Measurements from ENCODE around the gene ALPP.
"Not testable (repeated sequence)": the region's sequence is repeated elsewhere in the genome, so short reads cannot be mapped to it uniquely, and the experiment has no call there.

The ALPP gene

DNA sequence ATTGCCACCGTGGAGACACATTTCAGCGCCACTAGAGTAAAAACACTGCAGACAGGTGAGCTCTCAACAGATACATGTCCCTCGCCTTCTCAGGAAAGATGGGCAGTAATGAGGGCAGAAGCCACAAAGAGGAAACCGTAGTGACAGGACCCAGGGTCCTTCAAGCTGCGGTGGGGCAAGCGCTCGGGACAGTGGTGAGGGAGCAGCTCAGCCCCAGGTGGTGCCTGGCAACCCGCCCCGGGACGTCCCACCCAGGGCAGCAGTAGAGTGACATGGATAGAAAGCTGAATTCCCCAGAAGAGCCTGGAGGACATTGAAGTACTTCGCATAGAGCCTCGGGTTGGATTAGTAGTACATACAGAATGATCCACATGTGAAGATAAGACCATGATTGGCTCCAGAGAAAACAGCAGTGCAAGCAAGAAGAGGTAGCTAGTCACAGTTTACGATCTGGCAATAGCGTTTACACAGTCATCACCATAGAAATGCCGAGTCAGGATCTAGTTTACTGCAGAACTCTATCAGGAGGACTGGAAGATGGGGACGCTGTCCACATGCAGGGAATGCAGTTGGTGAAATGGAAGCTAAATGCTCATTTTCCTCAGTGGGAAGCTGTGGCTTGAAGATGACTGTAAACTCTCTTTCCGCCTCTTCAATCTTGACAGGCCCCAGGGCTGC is 37.4 kb upstream of the ALPP start:
- no peak for DNase-seq (ENCODE audit: low spot score)

DNA sequence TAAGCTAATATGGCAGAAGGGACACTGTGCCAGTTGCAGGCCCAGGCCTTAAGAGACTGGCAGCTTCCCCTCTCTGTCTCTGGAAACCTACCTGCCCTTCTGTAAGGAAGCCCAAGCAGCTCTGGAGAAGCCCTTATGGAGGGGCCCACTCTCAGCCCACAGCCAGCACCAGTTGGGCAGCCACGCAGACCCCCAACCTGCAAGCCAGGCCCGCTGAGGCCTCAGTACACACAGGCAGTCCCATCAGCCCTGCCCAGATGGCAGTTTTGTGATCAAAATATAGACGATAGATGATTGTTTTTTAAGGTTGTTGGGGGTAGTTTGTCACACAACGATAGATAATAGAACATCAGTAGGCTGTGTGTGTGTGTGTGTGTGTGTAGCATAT is 36.8 kb upstream of the ALPP start:
- DNase-seq (ENCODE audit: low spot score), result no peak

DNA sequence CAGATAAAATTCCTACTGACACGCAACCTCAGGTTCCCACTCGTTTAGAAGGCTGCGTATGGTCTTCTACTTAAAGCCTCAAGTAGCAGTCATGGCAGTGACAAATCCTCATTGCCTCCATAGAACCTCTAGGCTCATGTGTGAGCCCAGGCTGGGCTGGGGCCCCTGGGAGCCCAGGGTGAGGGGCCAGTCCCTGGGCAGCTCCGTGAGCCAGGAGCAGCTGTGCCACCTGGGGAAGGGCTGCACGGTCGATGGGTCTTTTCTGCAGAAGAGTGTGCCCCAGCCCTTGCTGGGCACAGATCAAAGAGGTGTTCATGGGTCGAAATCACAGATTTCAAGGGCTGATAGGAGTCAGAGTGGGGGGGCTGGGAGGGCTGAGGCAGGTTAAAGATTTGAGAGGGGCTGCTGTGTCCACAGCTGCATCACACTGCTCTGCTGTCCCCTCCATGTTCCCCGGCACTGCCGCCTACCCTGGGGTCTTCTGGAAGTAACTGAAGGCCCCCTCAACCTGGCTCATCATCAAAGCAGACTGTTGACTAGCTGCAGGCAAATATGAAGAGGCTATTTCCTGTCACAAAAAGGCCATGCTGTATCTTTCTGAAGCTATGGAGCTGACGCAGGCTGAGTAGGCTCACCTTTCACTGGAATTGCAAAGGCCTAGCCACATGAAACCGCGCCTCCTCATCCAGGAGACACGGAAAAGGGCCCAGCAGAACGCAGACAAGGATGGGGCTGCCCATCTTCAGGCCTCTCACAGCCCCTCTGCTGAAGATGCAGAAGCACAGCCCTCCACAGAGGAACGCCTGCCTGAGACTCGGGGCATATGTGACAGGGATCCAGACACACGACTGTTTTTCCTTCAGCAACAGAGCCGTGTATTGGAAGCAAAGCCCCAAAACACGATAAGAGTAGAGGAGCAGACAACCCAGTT is 35.7 kb upstream of the ALPP start:
- no peak for DNase-seq (ENCODE audit: low spot score)

DNA sequence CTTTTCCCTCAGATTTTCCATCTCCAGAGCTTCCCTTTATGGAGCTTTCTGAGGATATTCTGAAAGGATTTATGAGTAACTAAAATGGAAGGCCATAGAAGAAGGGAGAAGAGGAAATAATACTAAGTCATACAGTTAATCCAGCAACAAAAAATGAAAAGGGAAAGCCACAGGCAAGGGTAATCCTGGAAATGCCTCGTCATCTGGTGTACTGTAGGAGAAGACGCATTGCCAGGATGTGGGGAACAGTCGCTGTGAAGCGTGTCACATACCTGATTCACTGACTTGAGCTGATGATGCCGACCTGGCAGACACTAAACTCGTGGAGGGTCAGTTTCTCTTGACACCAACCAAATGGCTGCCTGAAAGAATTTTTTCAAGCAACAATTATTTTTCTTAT is 34.7 kb upstream of the ALPP start:
- no peak for DNase-seq (ENCODE audit: low spot score)

DNA sequence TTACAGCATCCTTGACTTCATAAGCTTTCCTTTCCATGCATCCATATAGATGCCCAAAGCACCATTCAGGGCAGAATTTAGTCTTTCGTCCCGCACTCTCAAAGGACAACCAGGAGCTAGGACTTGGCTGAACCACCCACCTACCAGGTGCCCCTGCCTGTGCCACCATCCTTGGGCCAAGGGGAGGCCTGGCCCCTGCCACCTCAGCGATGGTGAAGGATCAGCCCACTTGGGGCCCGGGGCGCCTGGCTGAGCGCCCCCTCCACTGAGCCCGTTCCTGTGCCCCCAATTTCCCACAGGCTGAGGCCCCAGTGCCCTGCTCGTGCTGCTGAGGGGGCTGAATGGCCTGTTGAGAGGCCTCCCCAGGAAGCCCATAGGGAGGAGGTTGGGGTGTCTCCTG is 33.3 kb upstream of the ALPP start:
- DNase-seq (ENCODE audit: low spot score), result no peak

DNA sequence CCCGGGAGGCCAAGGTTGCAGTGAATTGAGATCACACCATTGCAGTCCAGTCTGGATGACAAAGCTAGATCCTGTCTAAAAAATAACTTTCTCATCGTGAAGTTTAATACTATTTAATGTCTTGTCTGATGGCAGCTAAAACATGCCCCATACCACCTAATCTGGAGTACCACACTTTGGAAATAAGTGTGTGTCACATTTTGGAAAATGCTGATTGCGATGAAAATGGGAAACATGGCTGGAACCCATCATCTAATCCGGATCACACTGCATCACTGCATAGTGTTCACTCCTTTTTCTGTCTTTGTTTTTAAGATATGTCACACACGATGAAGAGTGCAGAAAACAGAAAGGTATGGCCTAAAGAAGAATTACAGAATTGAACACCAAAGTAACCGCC is 31.2 kb upstream of the ALPP start:
- no peak for DNase-seq (ENCODE audit: low spot score)

DNA sequence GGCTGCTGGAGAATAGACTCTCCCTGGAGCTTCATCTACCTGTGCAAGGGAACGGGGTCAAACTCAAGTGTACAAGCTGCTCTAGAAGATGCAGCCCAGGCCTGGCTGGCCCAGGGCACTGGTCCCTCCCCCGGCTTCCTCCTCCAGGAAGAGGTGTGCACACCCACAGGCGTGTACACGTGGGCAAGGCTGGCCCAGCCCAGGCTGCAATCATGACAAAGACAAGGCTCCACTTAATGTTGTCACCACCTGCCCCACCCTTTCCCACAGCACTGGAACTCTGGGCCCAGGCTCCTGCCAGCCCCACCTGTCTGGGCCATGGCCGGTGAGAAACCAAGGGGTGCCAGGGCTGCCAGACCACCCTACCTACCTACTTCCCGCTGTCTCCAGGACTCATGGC is 29.6 kb upstream of the ALPP start:
- no peak for DNase-seq (ENCODE audit: low spot score)

DNA sequence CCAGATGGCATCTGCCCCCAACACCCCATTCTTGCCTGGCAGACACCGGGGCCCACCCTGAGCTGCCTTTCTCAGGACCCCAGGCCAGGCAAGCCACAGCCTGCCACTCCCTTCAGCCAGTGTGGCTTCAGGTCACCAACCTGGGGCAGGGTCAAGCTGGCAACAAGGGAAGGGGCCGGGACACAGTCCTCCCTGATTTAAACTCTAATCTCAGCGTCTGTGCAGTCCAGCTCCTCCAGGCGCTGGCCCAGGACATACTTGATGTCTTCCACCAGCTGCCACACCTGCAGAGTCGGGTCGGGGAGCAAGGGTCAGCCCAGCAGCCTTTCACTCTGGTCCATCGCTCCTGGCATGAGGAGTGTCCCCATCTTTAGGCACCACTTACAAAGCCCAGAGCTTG is 29.0 kb upstream of the ALPP start:
- no peak for DNase-seq (ENCODE audit: low spot score)

DNA sequence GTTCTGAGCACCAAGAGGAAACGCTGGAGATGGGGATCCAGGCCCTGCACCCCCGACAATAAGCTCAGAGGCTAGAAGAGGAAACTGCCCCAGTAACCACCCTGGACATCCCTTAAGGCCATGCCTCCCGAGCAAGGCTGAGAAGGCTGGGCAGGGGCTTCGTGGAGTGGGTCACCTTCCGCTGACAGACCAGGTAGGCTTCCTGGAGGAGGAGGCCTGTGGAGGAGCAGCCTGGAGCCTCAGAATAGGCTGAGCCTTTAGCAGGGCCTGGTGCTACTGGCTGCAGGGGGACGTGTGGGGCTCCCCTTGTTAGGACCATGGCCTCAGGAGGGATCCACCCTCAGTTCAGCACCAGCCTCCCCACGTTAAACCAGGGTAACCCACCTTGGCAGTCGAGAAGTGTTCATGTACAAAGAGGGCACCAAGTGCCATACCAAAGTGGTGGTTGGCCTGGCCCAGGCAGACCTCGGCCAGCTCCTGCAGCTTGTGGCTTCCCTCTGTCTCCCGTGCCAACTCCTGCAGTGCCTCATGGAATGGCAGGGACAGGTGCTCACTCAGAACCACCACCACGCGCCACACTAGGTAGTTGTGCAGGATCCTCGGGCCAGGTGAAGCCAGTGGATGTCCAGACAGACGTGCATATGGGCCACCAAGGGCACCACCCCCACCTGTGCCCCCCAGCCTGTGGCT is 28.5 kb upstream of the ALPP start:
- DNase-seq (ENCODE audit: low spot score), result no peak

DNA sequence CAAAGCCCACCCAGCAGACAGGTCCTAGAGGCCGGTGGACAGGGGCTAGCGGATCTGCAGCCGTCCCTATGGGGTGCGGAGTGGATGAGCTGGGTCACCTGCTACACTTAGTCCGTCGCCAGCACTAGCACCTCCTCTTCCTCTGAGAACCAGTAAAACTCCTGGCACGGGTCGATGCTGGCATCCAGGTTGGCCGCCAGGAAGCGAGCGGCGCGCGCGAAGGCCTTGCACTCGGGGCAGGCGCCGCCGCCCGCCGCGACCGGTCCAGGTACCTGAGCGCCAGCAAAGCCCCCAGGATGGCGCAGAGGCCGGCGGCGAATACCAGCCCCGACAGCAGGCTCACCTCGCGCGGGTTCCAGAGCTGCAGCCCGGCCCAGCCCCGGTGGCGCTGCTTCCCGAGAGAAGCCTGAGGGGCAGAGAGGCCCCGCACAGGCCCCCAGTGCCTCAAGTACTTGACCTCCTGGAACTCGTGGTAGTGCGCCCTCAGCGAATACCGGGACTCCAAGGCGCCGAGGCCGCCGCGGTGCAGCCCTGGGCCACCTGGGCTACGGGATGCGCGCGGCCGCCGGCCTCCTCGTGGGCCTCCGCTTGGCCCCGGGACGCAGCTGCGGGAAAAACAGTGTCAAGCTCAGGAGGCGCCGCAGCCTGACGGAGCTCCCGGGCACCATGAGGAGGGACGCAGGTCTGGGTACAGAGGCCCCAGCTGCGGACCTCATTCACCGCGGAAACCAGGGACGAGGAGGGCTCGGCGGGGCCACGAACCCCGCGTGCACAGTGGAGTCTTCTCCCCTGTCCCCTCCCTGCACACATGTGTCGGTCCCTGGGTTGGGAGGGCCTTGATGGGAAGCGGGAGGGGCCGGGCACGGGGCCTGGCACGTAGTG is 27.5 kb upstream of the ALPP start:
- no peak for DNase-seq (ENCODE audit: low spot score)

DNA sequence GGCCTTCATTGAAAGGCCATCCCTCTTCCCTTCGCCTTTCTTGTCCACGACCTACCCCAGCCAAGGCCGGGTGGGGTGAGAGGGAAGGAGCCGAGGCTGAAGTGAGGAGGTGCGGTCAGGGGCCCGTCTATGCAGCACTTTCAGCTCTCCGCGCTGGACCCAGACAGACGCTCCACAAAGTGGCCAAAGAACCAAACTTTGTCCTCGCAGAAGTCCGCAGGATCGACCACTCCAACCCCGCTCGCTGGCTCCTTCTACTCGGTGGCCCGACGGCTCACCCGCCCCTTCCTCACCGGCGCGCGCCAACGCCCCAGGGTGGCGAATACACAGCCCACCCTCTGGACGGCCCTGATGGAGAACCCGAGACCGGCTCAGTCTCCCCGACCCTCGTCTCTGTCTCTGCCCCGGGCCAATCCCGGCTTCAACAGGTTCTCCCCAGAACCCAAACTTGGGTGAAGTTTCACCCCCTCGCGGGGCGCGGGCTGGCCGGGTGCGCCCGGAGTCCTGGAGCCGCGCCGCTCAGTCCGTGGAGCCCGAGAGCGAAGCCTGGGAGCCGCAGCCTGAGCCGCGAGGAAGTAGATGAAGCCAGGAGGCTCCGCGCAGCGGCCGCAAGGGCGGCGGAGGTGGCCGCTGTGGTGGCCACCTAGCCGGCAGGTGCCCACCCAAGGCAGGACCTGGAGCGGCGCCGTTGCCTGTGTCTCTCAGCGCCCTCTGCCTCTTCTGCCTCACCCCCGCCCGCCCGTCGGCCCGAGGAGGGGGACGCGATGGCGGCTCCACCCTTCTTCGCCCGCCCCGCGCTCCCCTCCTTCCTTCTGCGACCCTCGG is 26.7 kb upstream of the ALPP start:
- DNase-seq (ENCODE audit: low spot score), result no peak

DNA sequence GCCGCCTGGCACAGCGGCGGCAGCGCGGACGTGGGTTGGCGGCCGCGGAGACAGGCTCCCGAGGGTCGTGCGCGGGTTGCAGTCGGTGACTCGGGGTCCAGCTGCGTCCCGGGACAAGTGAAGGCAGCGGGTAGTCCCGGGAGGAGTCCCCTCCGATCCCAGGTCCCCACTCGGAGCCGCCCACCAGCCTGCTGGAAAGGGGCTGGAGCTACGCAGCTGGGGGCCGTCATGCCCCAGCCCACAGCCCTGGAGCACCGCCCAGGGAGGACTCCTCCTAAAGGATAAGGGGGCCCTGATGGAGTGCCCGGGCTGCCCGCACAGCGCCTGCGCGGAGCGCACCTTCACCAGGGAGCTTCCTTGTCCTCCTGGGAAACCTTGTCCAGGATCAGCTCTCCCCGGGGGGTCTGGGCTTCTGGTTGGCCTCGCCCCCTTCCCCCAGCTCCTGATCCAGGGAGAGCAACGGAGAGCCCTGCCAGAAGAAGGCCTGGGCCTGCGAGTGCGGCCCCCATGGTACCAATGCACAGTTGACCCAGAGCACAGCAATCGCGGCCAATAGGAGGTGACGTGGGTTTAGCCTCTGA is 25.9 kb upstream of the ALPP start:
- no peak for DNase-seq (ENCODE audit: low spot score)

DNA sequence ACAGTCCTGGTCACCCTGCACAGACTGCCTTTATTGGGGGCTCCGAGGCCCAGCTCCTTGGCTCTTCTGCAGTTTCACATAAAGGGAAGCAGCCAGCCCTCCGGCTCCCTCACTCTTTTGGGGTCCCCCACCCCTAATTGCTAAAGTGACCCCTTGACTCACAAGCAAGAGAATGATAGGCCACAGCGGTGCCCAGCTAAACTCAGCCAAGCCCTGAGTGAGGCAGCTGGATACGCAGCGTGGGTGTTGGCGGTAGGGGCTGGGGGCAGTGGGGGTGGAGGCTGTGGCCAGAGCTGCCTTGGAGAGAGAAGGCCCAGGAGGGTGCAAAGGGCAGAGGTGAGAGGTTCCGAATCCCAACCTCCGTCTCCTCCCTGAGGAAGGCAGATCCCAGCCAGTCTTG is 25.5 kb upstream of the ALPP start:
- no peak for DNase-seq (ENCODE audit: low spot score)

DNA sequence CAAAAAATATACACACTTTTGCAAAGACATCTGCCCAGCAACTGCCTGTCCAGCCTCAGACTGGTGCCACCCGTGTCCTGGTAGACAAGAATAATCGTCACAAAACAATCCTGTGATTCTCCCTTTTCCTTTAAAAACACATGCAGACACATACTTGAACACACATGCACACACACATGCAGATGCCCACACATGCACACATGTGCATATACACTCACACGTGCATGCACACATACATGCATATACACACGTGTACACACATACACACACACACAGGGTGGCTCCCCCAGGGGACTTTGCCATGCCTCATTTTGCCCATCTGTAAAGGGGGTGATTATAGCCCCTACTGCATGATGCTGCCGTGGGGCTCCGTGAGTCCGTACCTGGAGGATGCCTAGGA is 24.9 kb upstream of the ALPP start:
- DNase-seq (ENCODE audit: low spot score), result no peak

DNA sequence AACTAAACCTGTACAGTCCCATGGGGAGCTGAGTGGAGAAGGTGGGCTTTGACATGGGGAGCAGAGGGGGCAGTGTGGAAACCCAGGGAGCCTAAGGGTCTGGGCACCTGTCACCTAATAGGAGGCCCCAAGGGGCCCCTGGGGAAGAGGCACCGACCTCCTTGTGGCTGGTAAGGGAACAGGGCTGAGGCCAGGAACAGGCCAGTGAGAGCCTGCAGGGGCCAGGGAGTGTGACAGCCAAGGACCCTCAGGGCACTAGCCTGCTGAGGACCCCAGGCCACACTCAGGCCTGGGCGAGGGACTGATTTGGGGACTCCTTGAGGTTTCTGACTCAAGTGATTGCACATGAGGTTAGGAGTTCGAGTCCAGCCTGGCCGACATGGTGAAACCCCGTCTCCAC is 24.5 kb upstream of the ALPP start:
- no peak for DNase-seq (ENCODE audit: low spot score)

DNA sequence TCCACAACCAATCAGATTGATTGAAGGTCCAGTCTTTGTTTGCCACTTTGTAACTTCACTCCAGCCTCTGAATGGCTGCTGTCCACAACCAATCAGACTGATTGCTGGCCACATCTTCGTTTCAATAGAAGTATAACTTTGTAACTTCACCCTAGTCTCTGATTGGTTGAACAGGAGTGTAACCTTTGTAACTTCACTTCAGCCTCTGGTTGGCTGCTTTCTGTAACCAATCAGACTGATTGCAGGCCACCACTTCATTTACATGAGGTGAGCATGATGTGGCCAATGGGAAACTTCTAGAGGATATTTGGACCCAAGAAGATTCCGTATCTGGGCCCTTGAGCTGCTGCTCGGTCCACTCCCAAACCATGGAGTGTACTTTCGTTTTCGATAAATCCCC is 16.9 kb upstream of the ALPP start:
- DNase-seq (ENCODE audit: low spot score), result no peak

DNA sequence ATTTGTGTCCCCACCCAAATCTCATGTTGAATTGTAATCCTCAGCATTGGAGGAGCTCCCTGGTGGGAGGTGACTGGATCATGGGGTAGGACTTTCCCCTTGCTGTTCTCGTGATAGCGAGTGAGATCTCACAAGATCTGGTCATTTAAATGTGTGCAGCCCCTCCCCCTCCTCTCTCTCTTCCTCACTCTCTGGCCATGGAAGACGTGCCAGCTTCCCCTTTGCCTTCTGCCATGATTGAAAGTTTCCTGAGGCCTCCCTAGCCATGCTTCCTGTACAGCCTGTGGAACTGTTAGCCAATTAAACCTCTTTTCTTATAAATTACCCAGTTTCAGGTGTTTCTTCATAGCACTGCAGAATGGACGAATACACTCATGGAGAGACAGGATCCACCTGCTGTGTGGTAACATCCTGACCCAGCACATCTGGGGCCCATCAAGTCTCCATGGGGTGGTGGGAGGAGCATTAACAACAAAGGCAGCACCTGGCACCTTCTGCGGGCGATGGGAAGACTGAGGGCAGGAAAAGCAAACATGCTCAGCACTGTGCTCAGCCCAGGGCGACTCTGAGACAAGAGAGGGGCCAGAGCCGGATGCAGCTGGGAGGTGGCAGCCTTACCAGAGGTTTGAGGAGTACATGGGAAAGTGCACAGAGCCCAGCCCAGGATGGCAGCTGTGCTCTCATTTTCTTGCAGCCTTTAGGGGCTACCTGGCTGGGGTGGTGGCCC is 16.2 kb upstream of the ALPP start:
- no peak for DNase-seq (ENCODE audit: low spot score)

DNA sequence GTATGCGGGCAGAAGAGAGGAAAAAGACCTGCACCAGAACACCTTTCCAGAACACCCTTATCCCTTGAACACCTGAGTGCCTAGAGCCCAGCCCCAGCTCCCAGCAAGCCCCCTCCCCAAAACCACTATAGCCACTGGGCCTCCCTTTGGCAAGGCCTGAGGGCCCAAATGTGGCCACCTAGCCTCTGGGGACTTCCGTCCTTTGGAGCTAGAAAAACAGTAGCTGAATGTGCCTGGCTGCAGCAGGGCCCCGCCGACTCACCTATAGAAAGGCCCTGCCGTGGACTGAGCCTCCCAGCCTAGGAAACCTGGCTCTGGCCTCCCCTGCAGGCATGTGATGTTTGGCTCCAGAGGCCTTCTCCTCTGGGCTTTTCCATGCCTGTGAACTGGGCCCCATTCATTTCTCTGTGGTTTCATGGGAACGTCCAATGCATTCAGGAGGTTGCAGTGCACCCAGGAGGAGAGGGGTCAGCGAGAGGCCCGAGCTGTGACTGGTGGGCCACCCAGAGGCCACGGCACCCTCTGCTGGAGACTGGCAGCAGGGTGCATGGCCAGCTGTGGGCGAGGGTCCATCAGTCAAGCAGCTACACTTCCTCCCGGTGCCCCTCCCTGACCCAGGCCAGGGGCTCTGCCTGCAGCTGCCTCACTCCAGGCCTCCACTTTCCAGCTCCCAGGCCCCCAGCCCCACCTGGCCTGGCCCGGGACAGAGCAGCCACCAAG is 15.3 kb upstream of the ALPP start:
- DNase-seq (ENCODE audit: low spot score), result not testable (repeated sequence)

Data from pons (tissue), 1 donor.